ENCODE measurements around the gene UBE2M.
"Not testable (repeated sequence)": the region's sequence is repeated elsewhere in the genome, so short reads cannot be mapped to it uniquely, and the experiment has no call there.

UBE2M gene

GRCh38 chr19:58558066-58558622 is at the start of gene UBE2M:
Gene UBE2M, minus strand, starts transcription at chr19:58558611. Its CDS starts 230 bp downstream, at chr19:58558381.
- peak; percentile 67 for DNase-seq

GRCh38 chr19:58607213-58607612 is 48.8 kb upstream of the UBE2M start:
- not testable (repeated sequence) for DNase-seq

DNA sequence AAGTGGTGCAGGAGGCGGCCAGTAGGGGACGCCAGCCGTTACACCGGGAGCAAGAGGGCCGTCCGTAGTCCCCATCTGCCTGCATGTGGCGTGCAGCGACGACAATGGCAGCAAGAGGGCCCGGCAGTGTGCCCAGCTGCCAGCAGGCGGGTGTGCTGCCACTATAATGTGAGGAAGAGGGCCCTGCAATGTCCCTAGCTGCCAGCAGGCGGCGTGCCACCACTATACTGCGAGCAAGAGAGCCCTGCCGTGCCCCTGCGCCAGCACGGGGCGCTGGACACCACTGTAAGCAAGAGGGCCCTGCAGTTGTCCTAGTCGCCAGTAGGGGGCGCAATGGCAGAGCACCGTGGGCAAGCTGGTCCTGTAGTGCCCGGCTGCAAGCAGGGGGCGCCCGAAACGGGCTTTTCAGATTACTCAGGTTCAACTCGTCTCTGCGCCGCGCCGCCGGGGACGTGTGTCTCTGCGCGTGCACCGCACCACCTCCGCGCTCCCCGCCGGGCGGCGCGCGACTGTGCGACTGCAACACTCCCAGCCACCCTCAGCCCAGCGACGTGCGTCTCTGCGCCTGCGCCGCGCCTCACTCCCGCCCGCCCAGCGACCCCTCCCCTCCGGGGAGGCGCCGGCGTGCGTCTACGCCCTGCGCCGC is 48.0 kb upstream of the UBE2M start:
- DNase-seq, result not testable (repeated sequence)

DNA sequence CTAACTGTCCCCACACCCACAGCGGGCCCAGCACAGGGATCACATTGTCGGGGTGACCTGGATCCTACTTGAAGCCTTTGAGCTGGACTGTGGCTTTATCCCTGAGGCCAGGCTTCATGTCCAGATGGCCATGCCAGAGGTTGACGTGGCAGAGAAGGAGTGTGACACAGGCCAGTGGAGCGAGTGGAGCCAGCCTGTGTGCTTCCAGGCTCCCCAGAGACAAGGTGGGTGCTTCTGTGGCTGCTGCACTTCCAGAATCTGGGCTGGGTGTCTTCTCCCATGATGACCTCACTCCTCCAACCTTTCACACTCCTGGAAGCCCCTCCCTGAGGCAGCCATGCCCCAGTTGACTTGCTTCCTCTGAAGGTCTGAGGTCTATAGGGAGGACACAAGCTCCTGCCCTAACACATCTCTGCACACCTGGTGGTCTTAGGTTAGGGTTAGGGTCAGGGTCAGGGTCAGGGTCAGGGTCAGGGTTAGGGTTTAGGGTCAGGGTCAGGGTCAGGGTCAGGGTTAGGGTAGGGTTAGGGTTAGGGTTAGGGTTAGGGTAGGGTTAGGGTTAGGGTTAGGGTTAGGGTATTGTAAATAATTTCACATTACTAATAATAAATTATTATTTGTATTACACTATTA is 27.8 kb upstream of the UBE2M start:
- no peak for DNase-seq

DNA sequence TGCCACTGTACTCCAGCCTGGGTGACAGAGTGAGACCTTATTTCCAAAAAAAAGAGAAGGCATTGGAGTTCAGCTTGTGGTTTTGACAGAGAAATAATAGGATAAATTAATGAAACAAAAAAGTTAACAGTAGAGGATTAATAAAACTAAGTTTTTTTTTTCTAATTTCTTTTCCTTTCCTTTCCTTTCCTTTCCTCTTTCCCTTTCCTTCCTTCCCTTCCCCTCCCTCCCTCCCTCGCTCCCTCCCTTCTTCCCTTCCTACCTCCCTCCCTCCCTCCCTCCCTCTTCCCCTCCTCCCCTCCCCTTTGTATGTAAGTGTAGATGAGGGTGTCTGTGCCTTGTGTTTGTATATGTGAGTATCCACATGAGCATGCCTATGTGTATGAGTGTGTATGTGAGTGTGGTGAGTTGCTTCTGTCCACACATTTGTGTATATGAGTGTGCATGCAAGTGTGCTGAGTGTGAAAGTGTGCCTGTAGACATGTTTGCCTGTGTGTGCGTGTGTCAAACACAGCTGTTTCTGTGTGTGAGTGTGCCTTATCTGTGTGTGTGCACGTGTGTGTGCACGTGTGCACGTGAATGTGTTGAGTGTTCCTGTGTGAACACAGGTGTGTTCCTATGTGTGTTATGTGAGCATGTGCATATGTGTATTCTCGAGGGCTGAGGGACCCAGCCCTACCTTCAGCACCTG is 27.2 kb upstream of the UBE2M start:
- no peak for DNase-seq

GRCh38 chr19:58584498-58585441 is 26.4 kb upstream of the UBE2M start:
- DNase-seq, result no peak

GRCh38 chr19:58582985-58583384 is 24.6 kb upstream of the UBE2M start:
- no peak for DNase-seq

GRCh38 chr19:58581227-58582141 is 23.1 kb upstream of the UBE2M start:
- peak; percentile 90 for DNase-seq

DNA sequence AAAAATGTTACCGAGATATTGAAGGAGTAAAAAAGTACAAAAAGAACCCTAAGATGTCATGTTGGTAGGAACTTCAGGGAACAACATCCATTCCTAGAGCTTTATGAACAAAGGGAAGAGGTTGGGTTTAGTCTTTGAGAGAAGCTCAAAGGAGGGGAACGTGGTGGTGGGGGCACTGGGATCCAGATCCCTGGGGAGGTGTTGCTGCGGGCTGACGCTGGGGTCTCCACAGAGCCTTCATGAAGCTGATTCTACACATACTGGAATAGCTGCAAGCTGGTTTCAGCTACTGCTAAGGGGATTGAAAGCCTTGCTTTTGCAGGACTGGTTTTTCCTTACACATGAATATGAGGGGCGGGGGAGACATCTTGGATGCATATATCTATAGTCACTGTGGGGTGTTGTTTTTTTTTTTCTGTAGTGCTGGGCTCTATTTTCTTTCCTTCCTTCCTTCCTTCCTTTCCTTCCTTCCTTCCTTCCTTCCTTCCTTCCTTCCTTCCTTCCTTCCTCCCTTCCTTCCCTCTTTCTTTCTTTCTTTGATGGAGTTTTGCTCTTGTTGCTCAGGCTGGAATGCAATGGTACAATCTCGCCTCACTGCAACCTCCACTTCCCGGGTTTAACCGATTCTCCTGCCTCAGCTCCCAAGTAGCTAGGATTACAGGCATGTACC is 21.2 kb upstream of the UBE2M start:
- DNase-seq, result no peak

DNA sequence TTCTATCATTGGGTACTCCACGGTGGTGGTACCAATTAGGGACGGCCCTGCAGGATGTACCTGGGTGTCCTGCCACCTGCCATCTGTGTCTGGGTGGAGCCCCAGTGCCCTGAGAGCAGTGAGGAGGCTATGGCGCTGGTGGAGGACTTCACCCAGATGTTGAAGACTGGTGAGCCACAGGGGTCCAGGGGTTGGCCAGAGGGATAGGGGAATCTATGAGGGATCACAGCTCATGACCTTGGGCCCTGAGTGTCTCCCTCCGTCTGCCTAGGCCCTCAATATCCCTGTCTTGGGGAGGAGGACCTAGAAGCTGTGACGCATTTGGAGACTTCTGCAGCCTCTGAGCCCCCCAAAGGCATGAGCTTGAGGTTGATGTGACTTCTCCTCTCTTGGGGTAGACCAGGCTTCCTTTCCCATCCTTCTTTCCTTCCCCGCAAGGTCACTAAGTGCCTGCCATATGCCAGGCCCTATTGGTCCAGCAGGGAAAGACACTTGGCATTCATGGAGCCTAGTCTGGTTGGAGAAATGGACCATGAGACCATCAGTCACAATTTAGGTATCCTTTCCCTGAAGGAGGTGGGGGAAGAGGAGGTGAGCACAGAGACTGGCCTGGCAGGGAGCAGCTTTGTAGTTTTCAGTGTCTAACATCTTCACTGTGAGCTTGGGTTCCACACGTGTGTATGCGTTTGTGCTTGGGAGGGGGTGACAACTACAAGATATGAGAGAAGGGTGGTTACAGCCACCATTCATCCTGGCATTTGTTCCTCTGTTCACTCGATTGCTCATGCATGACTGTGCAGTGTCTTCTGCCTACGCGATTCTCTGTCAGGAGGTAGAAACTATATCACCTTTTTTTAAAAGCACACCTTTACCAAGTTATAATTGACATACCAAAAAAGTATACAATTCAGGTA is 19.9 kb upstream of the UBE2M start:
- no peak for DNase-seq

- DNase-seq, result not testable (repeated sequence)
Observed at GRCh38 chr19:58577581-58577980, 19.2 kb upstream of the UBE2M start.

DNA sequence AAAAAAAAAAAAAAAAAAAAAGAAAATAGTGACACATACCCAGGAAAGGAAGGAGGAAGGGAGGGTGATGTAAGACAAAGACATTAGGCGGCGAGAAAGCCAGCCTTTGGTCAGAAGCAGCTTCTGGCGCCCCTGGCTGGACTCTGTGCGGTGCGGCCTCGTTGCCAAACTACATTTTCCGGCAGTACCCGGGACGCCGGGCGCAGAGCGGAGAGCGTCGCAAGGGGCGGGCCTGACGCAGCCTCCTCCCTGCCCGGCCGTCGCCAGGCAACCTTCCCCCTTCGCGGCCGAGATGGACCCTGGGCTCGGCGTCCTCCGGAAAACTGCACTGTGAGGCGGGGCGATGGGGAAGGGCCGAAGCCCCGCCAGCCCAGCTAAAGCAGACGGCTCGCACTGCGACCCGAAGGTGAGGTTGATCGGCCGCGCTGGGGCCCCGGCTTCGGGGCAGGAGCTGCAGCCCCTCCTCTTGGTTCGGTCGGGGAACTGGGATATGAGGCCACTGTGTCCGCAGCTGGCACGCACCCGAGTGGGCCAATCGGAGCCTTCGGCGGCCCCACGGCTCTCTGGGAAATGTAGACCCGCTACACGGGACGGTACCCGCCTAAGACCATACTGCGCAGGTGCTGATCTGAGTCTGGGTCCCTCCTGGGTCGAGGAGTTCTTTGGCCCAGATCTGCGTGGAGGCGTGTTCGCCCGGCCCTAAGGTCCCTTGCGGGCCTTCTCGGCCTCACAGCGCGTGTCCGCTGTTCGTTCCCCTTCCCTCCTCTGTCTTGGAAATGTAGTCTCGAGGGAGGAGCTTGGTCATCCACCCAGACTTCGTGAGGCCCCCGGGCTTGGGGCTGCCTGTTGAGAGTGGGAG is 17.0 kb upstream of the UBE2M start:
- DNase-seq, result peak; percentile 76

- DNase-seq, result no peak
Observed at GRCh38 chr19:58573658-58574164, 15.3 kb upstream of the UBE2M start.

DNA sequence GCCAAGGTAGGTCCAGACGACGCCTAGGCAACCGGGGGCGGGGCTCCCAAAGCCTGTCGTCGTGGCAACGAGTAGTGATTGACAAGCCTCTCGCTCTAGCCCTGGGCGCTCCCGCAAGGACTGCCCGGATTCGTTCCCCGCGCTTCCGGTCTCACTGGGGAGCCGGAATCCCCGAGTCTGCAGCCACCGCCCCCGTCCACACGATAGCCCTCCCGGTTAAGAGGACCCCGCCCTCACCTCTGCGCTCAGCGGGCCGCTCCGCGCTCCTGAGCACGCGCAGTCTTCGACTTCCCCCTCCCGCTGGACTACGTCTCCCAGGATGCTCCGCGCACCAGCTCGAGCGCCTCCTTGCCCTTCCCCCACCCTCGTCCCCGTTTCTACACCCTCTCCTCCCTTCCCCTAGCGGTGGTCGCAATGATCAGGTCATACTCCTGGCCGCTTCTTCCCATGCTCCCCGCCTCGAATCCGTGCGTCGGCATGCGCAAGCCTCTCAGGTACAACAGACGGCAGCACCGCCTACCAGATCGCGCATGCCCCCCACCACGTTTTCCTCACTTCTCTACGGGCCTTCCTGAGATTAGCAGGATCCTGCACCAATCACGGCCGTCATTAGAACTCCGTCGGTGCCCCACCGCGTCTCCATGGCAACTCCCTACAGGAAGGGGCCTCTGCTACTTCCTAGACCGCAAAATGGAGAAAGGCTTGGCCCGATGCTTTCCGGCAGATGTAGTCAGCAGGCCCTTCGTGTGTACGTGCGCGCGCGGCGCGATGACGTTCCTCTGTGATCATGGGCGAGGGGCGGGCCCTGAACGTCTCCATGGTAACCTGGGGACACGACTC is 14.6 kb upstream of the UBE2M start, which contains the start of gene MZF1:
Gene MZF1 (minus strand): TSS at position 518 of the 840 bp plus-strand sequence. CDS start 1,946 bp downstream, outside the sequence.
- DNase-seq, result peak; percentile 100

GRCh38 chr19:58572026-58572817 is 13.8 kb upstream of the UBE2M start:
- DNase-seq, result no peak

- DNase-seq, result no peak
Observed at GRCh38 chr19:58571575-58571947, 13.2 kb upstream of the UBE2M start.

Data from stimulated activated CD4-positive, alpha-beta T cell treated with anti-CD3 and anti-CD28 coated beads, Interleukin-4, amount 100 ng/mL, for 1 hour (primary cell).